A549 treated with ZK216348 at 1 μM for 4 hours (cell line): ENCODE data around the gene PPP1R2. TPM values are rescaled to one million over a fixed set of nuclear protein-coding genes. Genes with fewer than 3 reads are reported as not detected.

Experiments used
- total RNA-seq: library from RNA; stranded (reverse); fragments of 200-300 nt; extraction: Qiagen RNA extraction; gene quantifications from 5 replicates; pipeline ENCODE4 v1.2.3, GENCODE V29; 2022; ENCODE audit warnings: low read depth

The PPP1R2 gene
- total RNA-seq = 13.4 to 20.4 TPM (median 17.4 TPM) in 5 replicates

GRCh38 chr3:195542698-195543499, at the start of gene PPP1R2:
PPP1R2 (minus strand) TSS chr3:195543325; CDS start chr3:195543025, 300 bp downstream.

GRCh38 chr3:195583831-195584542, 40.9 kb upstream of the PPP1R2 start, which contains the start of gene APOD:
APOD (minus strand) TSS chr3:195583940; CDS start chr3:195579461, 4,479 bp downstream.

Other genes with a start within 250 kb of the PPP1R2 start
- 3.5 to 9.1 TPM (median 7.2 TPM) in 5 replicates for gene ACAP2, start 100.3 kb downstream of the PPP1R2 start, total RNA-seq
- gene APOD, start 40.6 kb upstream of the PPP1R2 start, total RNA-seq = 0.54 to 1.4 TPM (median 0.93 TPM) in 5 replicates
- 0.38 to 1.1 TPM (median 0.65 TPM) in 5 replicates for gene MUC20, start 177.7 kb upstream of the PPP1R2 start, total RNA-seq